ENCODE results near the gene RTP2. TPM values are rescaled to one million over a fixed set of nuclear protein-coding genes. Genes with fewer than 3 reads are reported as not detected.
"Not testable (repeated sequence)": the region's sequence is repeated elsewhere in the genome, so short reads cannot be mapped to it uniquely, and the experiment has no call there.

RTP2 gene
- total and polyA plus RNA-seq, 2 experiments from 2014 or later, result not detected

DNA sequence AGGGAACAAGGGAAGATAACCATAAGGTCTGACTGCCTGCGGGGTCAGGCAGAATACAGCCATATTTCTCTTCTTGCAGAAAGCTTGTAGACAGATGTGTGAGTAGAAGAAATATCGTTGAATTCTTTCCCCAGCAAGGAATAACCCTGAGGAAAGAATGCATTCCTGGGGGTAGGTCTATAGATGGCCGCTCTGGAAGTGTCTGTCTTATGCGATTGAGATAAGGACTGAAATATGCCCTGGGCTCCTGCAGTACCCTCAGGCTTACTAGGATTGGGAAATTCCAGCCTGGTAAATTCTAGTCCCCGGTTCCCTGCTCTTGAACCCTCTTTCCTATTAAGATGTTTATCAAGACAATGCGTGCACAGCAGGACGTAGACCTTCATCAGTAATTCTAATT, 16.4 kb downstream of the RTP2 start:
- Histone ChIP-seq H3K9me2 (replicated peaks; ENCODE audit: insufficient read depth) (no peaks in the 10 kb centered on the region), H3K4me2 (no peak overlapping the region), H3K27ac (no peak overlapping the region), H3K79me2 (no peaks in the 10 kb centered on the region), H3K27me3 (no peaks in the 10 kb centered on the region), H2AFZ (no peak overlapping the region), H3K4me1 (ENCODE audit: insufficient read depth) (no peaks in the 10 kb centered on the region), H3K9me3 (ENCODE audit: low read depth) (no peaks in the 10 kb centered on the region), H4K20me1 (ENCODE audit: insufficient read depth, poor library complexity, severe bottlenecking) (no peaks in the 10 kb centered on the region), H3K4me3 (no peak overlapping the region), H3K36me3 (replicated peaks; ENCODE audit: insufficient read depth, low read depth) (no peaks in the 10 kb centered on the region)
- no peak for DNase-seq (ENCODE audit: low spot score)
- 94% methylated on average over 7 of the region's 7 CpGs for WGBS (ENCODE audit: low lambda C conversion rate, missing lambda C conversion rate)
- TF ChIP-seq EZH2 (IDR thresholded peaks at IDR 0.05; ENCODE audit: borderline replicate concordance), result no peak
- TF ChIP-seq CTCF (IDR thresholded peaks at IDR 0.05; ENCODE audit: poor library complexity), result no peak
- no peak for TF ChIP-seq EZH2phosphoT487 (IDR thresholded peaks at IDR 0.05; ENCODE audit: low read depth, severe bottlenecking, unreplicated experiment)

GRCh38 chr3:187684880-187685279, 17.5 kb downstream of the RTP2 start:
- 69% methylated on average over 2 of the region's 2 CpGs for WGBS (ENCODE audit: low lambda C conversion rate, missing lambda C conversion rate)
- no peaks in the 10 kb centered on the region for H4K20me1 ChIP-seq (ENCODE audit: insufficient read depth, poor library complexity, severe bottlenecking)
- DNase-seq (ENCODE audit: low spot score), result no peak
- no peaks in the 10 kb centered on the region for H3K9me3 ChIP-seq (ENCODE audit: low read depth)
- H3K27me3 ChIP-seq, result no peaks in the 10 kb centered on the region
- no peak overlapping the region for H3K4me2 ChIP-seq
- no peaks in the 10 kb centered on the region for H3K79me2 ChIP-seq
- H3K4me3 ChIP-seq, result no peak overlapping the region
- no peaks in the 10 kb centered on the region for H3K9me2 ChIP-seq (replicated peaks; ENCODE audit: insufficient read depth)
- no peaks in the 10 kb centered on the region for H3K4me1 ChIP-seq (ENCODE audit: insufficient read depth)
- H3K36me3 ChIP-seq (replicated peaks; ENCODE audit: insufficient read depth, low read depth), result no peaks in the 10 kb centered on the region
- no peak overlapping the region for H3K27ac ChIP-seq
- H2AFZ ChIP-seq, result no peak overlapping the region
- no peak for TF ChIP-seq EZH2phosphoT487 (IDR thresholded peaks at IDR 0.05; ENCODE audit: low read depth, severe bottlenecking, unreplicated experiment)
- no peak for TF ChIP-seq EZH2 (IDR thresholded peaks at IDR 0.05; ENCODE audit: borderline replicate concordance)
- no peak for TF ChIP-seq CTCF (IDR thresholded peaks at IDR 0.05; ENCODE audit: poor library complexity)

DNA sequence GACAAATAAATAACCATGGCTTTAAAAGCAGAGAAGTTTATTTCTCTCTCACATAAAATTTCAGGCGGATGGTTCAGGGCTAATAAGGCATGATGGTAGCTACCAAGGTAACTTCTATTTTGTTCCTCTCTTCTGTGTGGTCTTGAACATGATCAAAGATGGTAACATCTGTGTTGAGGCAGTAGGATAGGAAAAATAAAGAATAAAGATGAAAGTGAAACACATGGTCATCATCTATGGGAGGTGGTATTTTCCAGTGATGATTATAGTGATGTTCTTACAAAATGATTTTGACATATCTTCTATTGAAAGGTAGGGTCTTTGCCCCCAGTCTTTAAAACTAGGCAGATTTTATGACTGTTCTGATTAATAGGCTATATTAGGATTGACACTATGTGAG, 17.9 kb downstream of the RTP2 start:
- Histone ChIP-seq H3K9me2 (replicated peaks; ENCODE audit: insufficient read depth) (no peaks in the 10 kb centered on the region), H3K4me2 (no peak overlapping the region), H3K4me3 (no peak overlapping the region), H3K36me3 (replicated peaks; ENCODE audit: insufficient read depth, low read depth) (no peaks in the 10 kb centered on the region), H4K20me1 (ENCODE audit: insufficient read depth, poor library complexity, severe bottlenecking) (no peaks in the 10 kb centered on the region), H3K4me1 (ENCODE audit: insufficient read depth) (no peaks in the 10 kb centered on the region), H3K27me3 (no peaks in the 10 kb centered on the region), H3K9me3 (ENCODE audit: low read depth) (no peaks in the 10 kb centered on the region), H2AFZ (no peak overlapping the region), H3K27ac (no peak overlapping the region), H3K79me2 (no peaks in the 10 kb centered on the region)
- no peak for TF ChIP-seq EZH2phosphoT487 (IDR thresholded peaks at IDR 0.05; ENCODE audit: low read depth, severe bottlenecking, unreplicated experiment)
- no peak for TF ChIP-seq EZH2 (IDR thresholded peaks at IDR 0.05; ENCODE audit: borderline replicate concordance)
- 84% methylated on average over 1 of the region's 1 CpG for WGBS (ENCODE audit: low lambda C conversion rate, missing lambda C conversion rate)
- no peak for DNase-seq (ENCODE audit: low spot score)

DNA sequence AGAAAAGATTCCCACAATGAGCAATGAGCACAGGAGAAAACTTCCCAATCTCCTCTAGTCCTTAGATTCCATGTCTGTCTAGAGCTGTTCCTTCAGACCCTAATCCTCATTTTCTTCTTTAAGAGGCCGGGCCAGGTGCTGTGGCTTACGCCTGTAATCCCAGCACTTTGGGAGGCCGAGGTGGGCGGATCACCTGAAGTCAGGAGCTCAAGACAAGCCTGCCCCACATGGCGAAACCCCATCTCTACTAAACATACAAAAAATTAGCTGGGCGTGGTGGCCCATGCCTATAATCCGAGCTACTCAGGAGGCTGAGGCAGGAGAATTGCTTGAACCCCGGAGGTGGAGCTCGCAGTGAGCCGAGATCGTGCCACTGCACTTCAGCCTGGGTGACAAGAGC, 20.6 kb downstream of the RTP2 start:
- not testable (repeated sequence) for H2AFZ ChIP-seq; H3K36me3 ChIP-seq (replicated peaks; ENCODE audit: insufficient read depth, low read depth); H3K4me2 ChIP-seq; H3K9me3 ChIP-seq (ENCODE audit: low read depth); H3K27me3 ChIP-seq; H4K20me1 ChIP-seq (ENCODE audit: insufficient read depth, poor library complexity, severe bottlenecking); H3K79me2 ChIP-seq; H3K4me3 ChIP-seq; H3K27ac ChIP-seq; H3K9me2 ChIP-seq (replicated peaks; ENCODE audit: insufficient read depth); H3K4me1 ChIP-seq (ENCODE audit: insufficient read depth); DNase-seq (ENCODE audit: low spot score)
- 85% methylated on average over 11 of the region's 11 CpGs for WGBS (ENCODE audit: low lambda C conversion rate, missing lambda C conversion rate)

All from hepatocyte (in vitro differentiated cells).